EH (cell line): ENCODE measurements around the gene TMEM232.
A peak's percentile ranks its signal among the peaks of the same experiment; 100 is the strongest.
"Not testable (repeated sequence)": the region's sequence is repeated elsewhere in the genome, so short reads cannot be mapped to it uniquely, and the experiment has no call there.

Experiments used
- DNase-seq: peaks from one replicate; pipeline ENCODE4 v3.0.0-alpha.2; 2015; ENCODE audit warnings: low read depth

Gene TMEM232

GRCh38 chr5:110625376-110625999, 101.0 kb downstream of the TMEM232 start:
- peak; percentile 34 for DNase-seq

DNA sequence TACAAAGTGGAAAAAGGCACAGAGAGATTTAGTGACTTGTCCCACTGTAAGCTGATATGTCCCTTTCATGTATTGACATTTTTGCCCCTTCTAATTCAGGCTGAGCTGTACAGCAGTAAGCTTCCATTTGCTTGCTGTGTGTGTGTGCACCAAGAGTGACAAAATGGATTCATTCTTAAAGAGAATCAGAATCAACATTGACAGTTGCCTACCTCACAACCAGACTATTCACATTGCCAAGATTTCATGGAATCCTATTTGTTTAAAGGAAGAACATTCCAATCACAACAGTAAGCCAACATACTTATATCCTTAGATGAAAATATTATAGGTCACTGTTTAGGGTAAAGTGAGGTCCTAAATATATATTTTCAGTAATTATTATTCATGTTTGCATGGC, 102.6 kb downstream of the TMEM232 start:
- peak; percentile 2 for DNase-seq

- no peak for DNase-seq
These were observed 107.5 kb downstream of the TMEM232 start for GRCh38 chr5:110618941-110619340.

GRCh38 chr5:110616009-110616408, 110.5 kb downstream of the TMEM232 start:
- DNase-seq: no peak

GRCh38 chr5:110612794-110613247, 113.7 kb downstream of the TMEM232 start:
- DNase-seq: no peak

GRCh38 chr5:110611817-110612216, 114.7 kb downstream of the TMEM232 start:
- no peak for DNase-seq

DNA sequence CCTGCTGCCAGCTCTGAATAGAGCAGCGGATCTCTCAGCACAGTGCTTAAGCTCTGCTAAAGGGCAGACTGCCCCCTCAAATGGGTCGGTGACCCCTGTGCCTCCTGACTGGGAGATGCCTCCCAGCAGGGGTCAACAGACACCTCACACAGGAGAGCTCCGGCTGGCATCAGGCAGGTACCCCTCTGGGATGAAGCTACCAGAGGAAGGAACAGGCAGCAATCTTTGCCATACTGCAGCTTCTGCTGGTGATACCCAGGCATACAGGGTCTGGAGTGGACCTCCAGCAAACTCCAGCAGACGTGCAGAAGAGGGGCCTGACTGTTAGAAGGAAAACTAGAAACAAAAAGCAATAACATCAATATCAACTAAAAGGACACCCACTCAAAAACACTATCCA, 131.6 kb downstream of the TMEM232 start:
- no peak for DNase-seq

DNA sequence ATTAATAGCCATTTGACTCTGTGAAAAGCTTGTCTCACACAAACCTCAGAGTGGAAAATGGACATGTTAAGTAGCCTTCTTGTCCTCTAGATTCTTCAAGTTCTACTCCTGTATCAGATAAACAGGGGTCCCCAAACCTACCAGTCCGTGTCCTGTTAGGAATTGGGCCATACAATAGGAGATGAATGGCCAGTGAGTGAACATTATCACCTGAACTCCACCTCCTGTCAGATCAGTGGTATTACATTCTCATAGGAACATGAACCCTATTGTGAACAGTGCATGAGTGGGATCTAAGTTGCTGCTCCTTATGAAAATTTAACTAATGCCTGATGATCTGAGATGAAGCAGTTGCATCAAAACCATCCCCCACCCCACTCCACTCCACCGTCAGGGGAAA, 136.3 kb downstream of the TMEM232 start:
- peak; percentile 9 for DNase-seq

- no peak for DNase-seq
These were observed 138.0 kb downstream of the TMEM232 start for GRCh38 chr5:110588286-110588980.

GRCh38 chr5:110580625-110581024, 145.8 kb downstream of the TMEM232 start:
- no peak for DNase-seq

GRCh38 chr5:110572729-110573128, 153.7 kb downstream of the TMEM232 start:
- DNase-seq: no peak

DNA sequence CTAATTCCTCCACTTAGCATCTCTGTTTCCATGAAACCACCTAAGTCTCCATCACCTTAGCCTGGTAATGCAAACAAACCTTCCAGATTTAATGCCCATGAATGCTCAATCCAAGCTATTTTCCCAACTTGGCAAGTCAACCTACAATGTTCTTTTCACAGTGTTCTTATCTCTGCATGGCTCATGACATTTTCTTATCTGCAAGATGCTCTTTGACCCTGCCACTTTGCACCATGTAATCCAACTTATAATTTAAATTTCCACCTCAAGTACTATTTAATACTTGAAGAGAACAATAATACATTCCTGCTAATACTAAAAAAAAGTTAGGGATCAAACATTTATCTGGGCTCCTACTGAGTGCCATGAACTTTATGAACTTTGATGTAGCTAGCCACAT, 164.3 kb downstream of the TMEM232 start:
- DNase-seq: no peak

DNA sequence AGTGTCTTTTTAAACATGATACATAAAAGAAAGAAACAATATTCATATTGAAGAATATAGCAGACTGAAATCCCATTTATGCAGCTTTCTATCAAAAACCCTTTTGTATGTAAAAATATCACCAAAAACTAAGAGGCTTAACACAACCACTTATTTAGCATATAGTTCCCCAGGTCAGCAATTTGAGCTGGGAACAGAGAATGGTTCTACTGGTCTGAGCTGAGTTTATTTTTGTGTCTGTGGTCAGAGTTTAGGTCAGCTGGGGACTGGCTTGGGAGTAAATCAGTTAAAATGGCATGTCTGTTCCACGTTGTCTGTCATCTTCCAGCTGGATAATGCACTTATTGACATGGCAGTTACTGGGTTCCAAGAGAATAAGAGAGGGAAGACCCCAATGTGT, 165.0 kb downstream of the TMEM232 start:
- DNase-seq: no peak

DNA sequence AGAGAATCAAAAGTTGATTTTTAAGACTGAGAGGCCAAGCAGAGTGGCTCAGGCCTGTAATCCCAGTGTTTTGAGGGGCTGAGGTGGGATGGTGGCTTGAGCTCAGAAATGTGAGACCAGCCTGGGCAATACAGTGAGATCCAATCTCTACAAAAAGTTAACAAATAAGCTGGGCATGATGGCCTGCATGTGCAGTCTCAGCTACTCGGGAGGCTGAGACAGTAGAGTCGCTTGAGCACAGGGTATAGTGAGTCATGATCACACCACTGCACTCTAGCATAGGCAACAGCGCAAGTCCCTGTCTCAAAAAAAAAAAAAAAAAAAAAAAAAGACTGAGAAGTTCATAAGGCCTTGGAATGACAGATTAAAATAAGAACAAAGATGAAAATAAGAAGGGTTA, 177.2 kb downstream of the TMEM232 start:
- no peak for DNase-seq

- DNase-seq: no peak
These were observed 178.3 kb downstream of the TMEM232 start for GRCh38 chr5:110548171-110548570.

GRCh38 chr5:110547495-110547894, 179.0 kb downstream of the TMEM232 start:
- DNase-seq: no peak

GRCh38 chr5:110545716-110546115, 180.8 kb downstream of the TMEM232 start:
- DNase-seq: no peak

DNA sequence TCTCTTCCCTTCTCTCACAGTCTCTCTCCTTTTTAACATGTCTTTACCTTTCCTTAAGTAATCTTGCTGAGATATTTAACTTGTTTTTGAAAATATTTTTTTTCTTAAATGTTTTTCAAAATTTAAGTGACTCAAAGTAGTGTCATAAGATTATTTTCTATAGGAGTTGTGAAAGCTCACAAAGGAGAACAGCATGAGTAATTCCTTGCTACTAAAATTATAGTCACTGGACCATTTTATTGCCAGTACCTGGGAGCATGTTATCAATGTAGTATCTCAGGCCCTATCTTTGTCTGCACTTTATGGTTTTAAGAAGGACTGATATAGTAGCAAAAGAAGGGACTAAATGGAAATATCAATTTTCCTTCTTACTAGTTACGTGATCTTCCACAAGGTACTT, 181.9 kb downstream of the TMEM232 start:
- DNase-seq: no peak

GRCh38 chr5:110542949-110543348, 183.5 kb downstream of the TMEM232 start:
- no peak for DNase-seq

- no peak for DNase-seq
These were observed 190.1 kb downstream of the TMEM232 start for GRCh38 chr5:110536120-110537115.

DNA sequence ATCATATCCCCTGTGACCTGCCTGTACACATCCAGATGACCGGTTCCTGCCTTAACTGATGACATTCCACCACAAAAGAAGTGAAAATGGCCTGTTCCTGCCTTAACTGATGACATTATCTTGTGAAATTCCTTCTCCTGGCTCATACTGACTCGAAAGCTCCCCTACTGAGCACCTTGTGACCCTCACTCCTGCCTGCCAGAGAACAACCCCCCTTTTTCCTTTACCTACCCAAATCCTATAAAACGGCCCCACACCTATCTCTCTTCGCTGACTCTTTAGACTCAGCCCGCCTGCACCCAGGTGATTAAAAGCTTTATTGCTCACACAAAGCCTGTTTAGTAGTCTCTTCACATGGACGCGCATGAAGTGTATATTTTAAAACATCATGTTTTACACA, 191.3 kb downstream of the TMEM232 start:
- DNase-seq: not testable (repeated sequence)

DNA sequence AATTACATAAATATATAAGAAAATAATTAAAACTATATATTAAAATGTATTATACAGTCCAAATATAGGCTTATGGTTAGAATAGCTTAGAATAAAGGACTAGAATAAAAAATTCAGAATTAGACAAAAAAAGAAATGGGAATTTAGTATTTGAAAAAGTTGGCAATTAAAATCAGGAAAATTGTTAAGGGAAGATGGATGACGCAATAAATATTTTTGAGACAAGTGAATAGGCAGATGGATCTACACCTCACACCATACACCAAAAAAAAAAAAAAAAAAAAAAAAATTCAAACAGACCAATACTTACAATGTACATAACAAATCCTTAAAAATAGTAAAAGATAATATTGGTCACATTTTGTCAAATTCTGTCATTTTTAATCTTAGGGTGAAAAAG, 200.7 kb downstream of the TMEM232 start:
- DNase-seq: no peak

DNA sequence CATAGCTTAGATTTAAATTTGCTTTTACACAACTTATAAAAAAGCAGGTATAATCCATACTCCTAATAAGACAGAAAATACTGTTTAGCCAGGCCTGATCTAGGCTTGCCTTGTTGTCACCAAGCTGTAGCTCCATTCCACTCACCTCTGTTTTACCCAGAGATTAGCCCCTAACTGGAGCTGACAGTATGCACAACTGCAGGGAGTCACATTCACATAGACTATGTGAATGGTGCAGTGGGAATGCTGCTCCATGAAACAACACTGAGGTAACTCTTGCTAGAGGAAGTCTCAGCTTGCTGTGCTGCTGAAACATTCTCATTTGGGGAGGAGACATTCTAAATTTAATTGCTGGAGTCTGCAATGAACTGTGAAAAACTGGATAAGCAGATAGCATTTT, 209.1 kb downstream of the TMEM232 start:
- no peak for DNase-seq
